ENCODE measurements around the gene SLC7A1. TPM values are rescaled to one million over a fixed set of nuclear protein-coding genes. Genes with fewer than 3 reads are reported as not detected.

SLC7A1 gene
- total and polyA plus RNA-seq, 2 of the 8 experiments (the other 6 are each of a cell fraction or from before 2014, with no cell fraction given), result 26.8 to 114 TPM

- TF ChIP-seq RNF2 (IDR thresholded peaks at IDR 0.05; ENCODE audit: borderline replicate concordance, low read depth, low read length, missing control alignments, poor library complexity, severe bottlenecking), result no peak
- no peak for TF ChIP-seq POLR2AphosphoS5 (IDR thresholded peaks at IDR 0.05; ENCODE audit: low read depth, low read length)
- no peak for TF ChIP-seq USF2 (IDR thresholded peaks at IDR 0.05; ENCODE audit: low read length)
- no peak for TF ChIP-seq SUZ12 (IDR thresholded peaks at IDR 0.05; ENCODE audit: low read length)
- no peak for TF ChIP-seq NANOG (IDR thresholded peaks at IDR 0.05; ENCODE audit: insufficient read depth, low read depth, low read length, poor library complexity, severe bottlenecking)
- no peak for TF ChIP-seq KDM5A (IDR thresholded peaks at IDR 0.05; ENCODE audit: low read length)
- TF ChIP-seq CTCF (IDR thresholded peaks at IDR 0.05; ENCODE audit: control extremely low read depth in 1 of 3, insufficient read depth in 1 of 3, low read depth in 1 of 3, low read length in 3 of 3), result no peak
Measured at GRCh38 chr13:29514720-29515310, 80.7 kb downstream of the SLC7A1 start (continued).

Data from H1 (cell line).